Heart right ventricle (tissue), 16 donors: ENCODE data around the gene OTOP2. TPM values are rescaled to one million over a fixed set of nuclear protein-coding genes. Genes with fewer than 3 reads are reported as not detected.
A peak's percentile ranks its signal among the peaks of the same experiment; 100 is the strongest.

Experiments used
- ATAC-seq, 8 donors: fragments of 200-7000 bp; cut with Tn5 transposase; one replicate each; pipeline ENCODE4 v1.9.1; 2020; ENCODE audit warnings: mild to moderate bottlenecking in 8 of 8, moderate library complexity in 8 of 8, moderate number of reproducible peaks in 1 of 8
- DNase-seq, 2 donors: peaks; one replicate each; pipeline ENCODE4 v3.0.0-alpha.2; 2020
- H3K27ac ChIP-seq, 10 donors: fragments of 200-600 bp; sonication (generic) in 2 of 10; one replicate each; pipeline versions ENCODE4 v1.5.0 to v1.8.0; 2020 to 2022; ENCODE audit warnings: mild to moderate bottlenecking in 3 of 10
- H3K27me3 ChIP-seq, 7 donors: fragments of 200-600 bp; one replicate each; pipeline ENCODE4 v1.8.0; 2021 to 2022; ENCODE audit warnings: mild to moderate bottlenecking in 2 of 7
- H3K36me3 ChIP-seq, 9 donors: fragments of 200-600 bp; sonication (generic) in 1 of 9; one replicate each; pipeline versions ENCODE4 v1.5.0 to v1.8.0; 2020 to 2022; ENCODE audit warnings: mild to moderate bottlenecking in 2 of 9
- H3K4me1 ChIP-seq, 9 donors: fragments of 200-600 bp; sonication (generic) in 1 of 9; one replicate each; pipeline versions ENCODE4 v1.5.0 to v1.8.0; 2020 to 2022; ENCODE audit warnings: mild to moderate bottlenecking in 4 of 9
- H3K4me3 ChIP-seq, 10 donors: fragments of 200-600 bp; sonication (generic) in 2 of 10; one replicate each; pipeline versions ENCODE4 v1.5.0 to v1.8.0; 2020 to 2022; ENCODE audit warnings: mild to moderate bottlenecking in 7 of 10, moderate library complexity in 2 of 10
- H3K9me3 ChIP-seq, 11 donors: fragments of 200-600 bp in 10 of 11; sonication (generic) in 2 of 11; one replicate each; pipeline versions ENCODE4 v1.5.0 to v1.8.0; 2013 to 2022; ENCODE audit warnings: mild to moderate bottlenecking in 2 of 11, control low read depth in 1 of 11, moderate library complexity in 1 of 11
- CTCF ChIP-seq, 9 donors: fragments of 200-600 bp; sonication (generic) in 2 of 9; IDR thresholded peaks; one replicate each; pipeline versions ENCODE4 v1.5.0 to v1.8.0; 2021 to 2022; ENCODE audit warnings: antibody characterized with exemption in 9 of 9, mild to moderate bottlenecking in 5 of 9, moderate library complexity in 1 of 9
- WGBS, 2 donors: extraction: QIAGEN DNeasy Blood & Tissue Kit; methylation state at CpG; one replicate each; pipeline ENCODE4 v1.1.7; 2013; ENCODE audit warnings: inconsistent platforms in 1 of 2; 5-methylcytosine and 5-hydroxymethylcytosine counted together
- intact Hi-C, 10 donors: fragments of 100-400 bp; cut with DNase I; formaldehyde crosslinking; loops; one replicate each; pipeline versions ENCODE4 v1.11.1 to v1.14.2; 2022
- polyA plus RNA-seq, 2 donors: library from polyadenylated mRNA; stranded (reverse); fragments of 200-250 nt; gene quantifications; one replicate each; pipeline ENCODE4 v1.2.3, GENCODE V29; 2013
- total RNA-seq, 10 donors: library from RNA; stranded (reverse); fragmentation: NEBNext Ultra II Directional in 3 of 10; extraction: Animal tissue kit (Norgen Biotek cat#: 25700) in 3 of 10; gene quantifications; one replicate each; pipeline versions ENCODE4 v1.2.1 to v1.2.4, GENCODE V29; 2021 to 2023
- donor health status: Arrhythmogenic right ventricular cardiomyopathy.
- donor health status: ischemic (EF 13 %, LVEDD 7.1; RV severe dilation, severe dysfunction).
- donor health status: healthy with polysubstance abuse.
- donor health status: DM: no; HTN: yes; CAD: no.
- donor health status: DM: no; HTN: no; CAD: no.
- donor health status: ischemic (EF 25% LVEDD 6.9; RV normal size, moderate dysfunction).
- donor health status: ischemic (EF 25% LVEDD 5.7; RV mildly dilated, moderate dysfunction).
- donor health status: healthy.
- donor health status: DM: yes; HTN: yes; CAD: no.
- donor health status: Ischemic cardiomyopathy.
- donor health status: ischemic (EF 35%, LVEDD 5.7; RV mildly dilated, moderate dysfunction).
- donor health status: nonischemic (EF 11% LVEDD 7.7; RV severe dilation, severe dysfunction).
- donor health status: DM: yes; HTN: yes; CAD: no.
- donor health status: PGD.
- donor health status: ischemic (EF 29% LVEDD 5.4; RV normal size, mild dysfunction).
- donor health status: nonischemic (EF 23%, LVEDD 6.1; RV moderate dilation, normal function).

The OTOP2 gene
- total and polyA plus RNA-seq, 12 donors, result not detected

GRCh38 chr17:74893936-74894671 is 30.0 kb upstream of the OTOP2 start:
- no peak for TF ChIP-seq CTCF (IDR thresholded peaks at IDR 0.05)
- Histone ChIP-seq H3K4me1 (peaks cover 3 to 11% (median 6%) of the 10 kb centered on the region in 9 donors), H3K9me3 (no peaks in the 10 kb centered on the region), H3K27me3 (peaks cover 6 to 69% (median 60%) of the 10 kb centered on the region in 7 donors), H3K27ac (no peak overlapping the region), H3K4me3 (peak overlapping the region in 8 of 10 donors; percentile 26 to 43 (median 32)), H3K36me3 (no peaks in the 10 kb centered on the region)
- intact Hi-C loops, result no loop called here
- 21 to 27% methylated on average over 22 of the region's 22 CpGs for WGBS, 2 donors
- ATAC-seq (no peak), DNase-seq (no peak)

GRCh38 chr17:74898376-74898946 is 25.6 kb upstream of the OTOP2 start:
- no peak overlapping the region for H3K4me3 ChIP-seq
- no peak for TF ChIP-seq CTCF (IDR thresholded peaks at IDR 0.05)
- H3K27me3 ChIP-seq, result peaks cover 0 to 45% (median 35%) of the 10 kb centered on the region in 7 donors
- no peak for ATAC-seq
- no peak overlapping the region for H3K27ac ChIP-seq
- intact Hi-C loops, result no loop called here
- H3K36me3 ChIP-seq, result no peaks in the 10 kb centered on the region
- no peak for DNase-seq
- no peaks in the 10 kb centered on the region for H3K9me3 ChIP-seq
- peaks cover 0 to 5% (median 3%) of the 10 kb centered on the region in 9 donors for H3K4me1 ChIP-seq
- WGBS, 2 donors, result 78 to 87% methylated on average over 11 of the region's 11 CpGs

- DNase-seq (no peak), ATAC-seq (no peak)
- H3K27me3 ChIP-seq, result peaks cover 0 to 44% (median 32%) of the 10 kb centered on the region in 7 donors
- intact Hi-C loops, result no loop called here
- H3K4me1 ChIP-seq, result no peaks in the 10 kb centered on the region
- H3K4me3 ChIP-seq, result no peak overlapping the region
- no peak for TF ChIP-seq CTCF (IDR thresholded peaks at IDR 0.05)
- WGBS, 2 donors, result 86 to 89% methylated on average over 8 of the region's 8 CpGs
- H3K9me3 ChIP-seq, result no peaks in the 10 kb centered on the region
- no peaks in the 10 kb centered on the region for H3K36me3 ChIP-seq
- no peak overlapping the region for H3K27ac ChIP-seq
These were observed 23.9 kb upstream of the OTOP2 start for GRCh38 chr17:74900208-74900607.

GRCh38 chr17:74901353-74902135 is 22.5 kb upstream of the OTOP2 start:
- no peaks in the 10 kb centered on the region for H3K4me1 ChIP-seq
- no peak overlapping the region for H3K4me3 ChIP-seq
- no peaks in the 10 kb centered on the region for H3K36me3 ChIP-seq
- ATAC-seq (peak in 1 of 8 donors; percentile 55), DNase-seq (no peak)
- TF ChIP-seq CTCF (IDR thresholded peaks at IDR 0.05), result no peak
- H3K9me3 ChIP-seq, result no peaks in the 10 kb centered on the region
- intact Hi-C loops, result no loop called here
- no peak overlapping the region for H3K27ac ChIP-seq
- WGBS, 2 donors, result 69 to 73% methylated on average over 14 of the region's 14 CpGs
- peaks cover 0 to 31% (median 19%) of the 10 kb centered on the region in 7 donors for H3K27me3 ChIP-seq
